ENCODE measurements around the gene ATP9B.

Gene ATP9B

GRCh38 chr18:79068937-79069716 is at the start of gene ATP9B:
TSS of gene ATP9B (plus strand) at chr18:79069394. CDS start at chr18:79069411, 17 bp downstream.
- no peak for TF ChIP-seq CTCF (IDR thresholded peaks at IDR 0.05; ENCODE audit: insufficient read depth, missing control alignments)
- peak; percentile 25 for FAIRE-seq
- DNase-seq (ENCODE audit: insufficient read length, low spot score) = peak; percentile 99

GRCh38 chr18:79019881-79020280 is 49.3 kb upstream of the ATP9B start:
- DNase-seq (ENCODE audit: insufficient read length, low spot score) (no peak), FAIRE-seq (no peak)
- TF ChIP-seq CTCF (IDR thresholded peaks at IDR 0.05; ENCODE audit: insufficient read depth, missing control alignments) = no peak

- TF ChIP-seq CTCF (IDR thresholded peaks at IDR 0.05; ENCODE audit: insufficient read depth, missing control alignments) = no peak
- no peak for FAIRE-seq
- no peak for DNase-seq (ENCODE audit: insufficient read length, low spot score)
Measured at GRCh38 chr18:79022603-79023002, 46.6 kb upstream of the ATP9B start.

GRCh38 chr18:79026491-79026890 is 42.7 kb upstream of the ATP9B start:
- DNase-seq (ENCODE audit: insufficient read length, low spot score) (no peak), FAIRE-seq (no peak)
- TF ChIP-seq CTCF (IDR thresholded peaks at IDR 0.05; ENCODE audit: insufficient read depth, missing control alignments) = no peak

- no peak for FAIRE-seq
- TF ChIP-seq CTCF (IDR thresholded peaks at IDR 0.05; ENCODE audit: insufficient read depth, missing control alignments) = no peak
- DNase-seq (ENCODE audit: insufficient read length, low spot score) = no peak
Measured at GRCh38 chr18:79030680-79031079, 38.5 kb upstream of the ATP9B start.

- FAIRE-seq (peak; percentile 25), DNase-seq (ENCODE audit: insufficient read length, low spot score) (no peak)
- TF ChIP-seq CTCF (IDR thresholded peaks at IDR 0.05; ENCODE audit: insufficient read depth, missing control alignments) = no peak
Measured at GRCh38 chr18:79042276-79042675, 26.9 kb upstream of the ATP9B start.

- TF ChIP-seq CTCF (IDR thresholded peaks at IDR 0.05; ENCODE audit: insufficient read depth, missing control alignments) = no peak
- DNase-seq (ENCODE audit: insufficient read length, low spot score) (no peak), FAIRE-seq (no peak)
Measured at GRCh38 chr18:79043288-79043687, 25.9 kb upstream of the ATP9B start.

Measured in D721Med (cell line).